Cortex of kidney (tissue), 1 donor: Measurements from ENCODE around the gene CXorf49.
"Not testable (repeated sequence)": the region's sequence is repeated elsewhere in the genome, so short reads cannot be mapped to it uniquely, and the experiment has no call there.

Experiments
- DNase-seq: peaks from one replicate; lab custom pipeline; 2025; lab: John Stamatoyannopoulos, UW

Gene CXorf49

DNA sequence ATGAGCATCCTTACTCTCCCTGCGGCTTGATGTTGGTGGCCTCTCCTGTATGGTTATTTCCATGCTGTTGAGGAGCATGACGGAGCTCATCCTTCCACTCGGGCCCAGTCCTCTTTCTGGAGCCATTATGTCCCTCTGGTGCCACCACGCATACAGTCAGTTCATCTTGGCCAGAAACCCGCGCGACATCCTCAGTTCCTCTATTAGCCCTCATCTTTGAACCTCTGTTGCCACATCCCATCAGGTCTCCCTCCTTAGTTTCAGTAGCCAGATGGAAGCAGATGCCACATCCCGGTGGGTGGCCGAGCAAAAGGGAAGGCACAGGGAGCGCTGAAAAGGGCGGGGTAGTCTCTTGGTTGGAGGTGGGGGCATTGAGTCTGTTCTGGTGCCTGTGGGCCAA lies 46.1 kb downstream of the CXorf49 start:
- no peak for DNase-seq

GRCh38 chrX:71671043-71671780 lies 46.9 kb downstream of the CXorf49 start:
- no peak for DNase-seq

- not testable (repeated sequence) for DNase-seq
Measured at GRCh38 chrX:71669947-71670346, 48.1 kb downstream of the CXorf49 start.

GRCh38 chrX:71669492-71669891 lies 48.6 kb downstream of the CXorf49 start:
- DNase-seq: no peak

DNA sequence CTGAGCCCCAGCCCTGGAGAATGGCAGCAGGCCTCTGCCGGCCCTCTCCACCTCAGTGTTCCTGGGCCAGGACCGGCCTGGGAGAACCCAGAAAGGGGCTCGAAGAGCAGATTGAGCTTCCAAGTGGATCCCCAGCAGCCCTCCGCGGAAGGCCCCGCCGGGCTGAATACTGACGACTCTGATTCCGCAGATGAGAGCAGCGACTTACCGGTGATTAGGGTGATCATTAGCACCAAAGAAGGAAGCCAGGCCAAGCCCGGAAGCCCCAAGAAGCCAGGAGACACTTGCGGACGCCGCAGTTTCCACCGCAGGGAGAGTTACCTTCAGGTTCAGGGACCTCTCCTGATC lies 49.9 kb downstream of the CXorf49 start:
- no peak for DNase-seq

GRCh38 chrX:71667328-71668247 lies 50.5 kb downstream of the CXorf49 start, which contains the start of gene LOC101059915:
LOC101059915 (plus strand) TSS chrX:71667546.
- no peak for DNase-seq

DNA sequence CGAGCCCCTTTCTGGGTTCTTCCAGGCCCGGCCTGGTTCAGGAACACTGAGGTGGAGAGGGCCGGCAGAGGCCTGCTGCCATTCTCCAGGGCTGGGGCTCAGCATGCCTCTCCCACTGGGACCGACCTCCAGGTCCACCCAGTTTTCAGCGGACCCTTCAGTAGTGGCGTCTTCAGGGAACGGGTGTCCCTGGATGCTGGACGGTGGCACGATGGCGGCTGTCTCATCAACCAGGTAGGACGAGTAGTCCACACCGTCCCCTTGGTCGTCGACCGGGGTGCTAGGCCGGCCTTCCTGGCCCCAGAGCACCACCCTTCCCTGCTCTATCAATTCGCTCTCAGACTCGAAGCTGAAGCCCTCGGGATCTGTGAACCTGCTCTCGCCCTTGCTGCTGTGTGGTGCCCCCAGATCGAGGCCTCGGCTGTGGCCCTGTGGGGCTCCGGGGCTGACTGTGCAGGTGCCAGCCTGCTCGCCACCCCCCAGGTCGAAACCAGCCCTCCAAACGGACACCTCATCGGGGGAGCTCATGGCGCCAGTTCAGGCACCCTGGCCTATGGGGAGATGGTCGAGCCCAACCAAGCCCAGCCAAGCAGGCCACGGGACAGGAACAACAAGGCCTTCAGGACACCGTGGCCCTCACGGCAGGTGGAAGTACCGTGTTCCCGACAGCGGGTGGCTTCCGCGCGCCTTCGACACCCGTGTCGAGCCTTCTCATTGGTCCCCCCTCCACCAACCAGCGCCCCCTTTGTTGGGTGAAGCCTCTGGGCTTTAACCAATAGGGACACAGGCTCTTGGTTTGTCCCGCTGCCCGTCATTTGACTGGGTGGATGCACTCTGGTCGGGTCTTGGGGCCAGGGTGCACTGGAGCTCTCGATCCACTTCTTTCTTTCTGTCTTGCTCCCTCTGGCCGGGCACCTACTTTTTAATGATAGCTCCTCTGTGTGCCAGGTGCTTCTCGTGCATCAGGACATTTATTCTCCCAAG lies 51.6 kb downstream of the CXorf49 start:
- no peak for DNase-seq

DNA sequence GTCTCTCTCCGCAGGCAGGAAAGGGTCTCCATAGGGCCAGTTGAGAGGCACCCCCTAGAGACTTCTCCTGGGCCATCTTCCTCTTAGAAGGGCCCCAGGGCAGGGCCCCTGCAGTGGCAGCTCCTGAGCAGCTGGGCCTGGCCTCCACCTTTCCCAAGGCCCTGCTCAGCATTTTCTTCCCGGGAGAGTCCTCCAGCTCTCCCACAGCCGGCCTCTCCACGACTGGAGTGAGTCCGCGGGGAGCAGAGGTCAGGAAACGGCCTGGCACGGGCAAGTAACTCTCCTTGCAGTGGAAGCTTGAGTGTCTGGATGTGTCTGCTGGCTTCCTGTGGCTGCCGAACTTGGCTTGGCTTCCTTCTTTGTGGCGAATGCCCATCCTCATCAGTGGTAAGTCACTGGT lies 52.3 kb downstream of the CXorf49 start:
- DNase-seq: no peak

GRCh38 chrX:71664889-71665491 lies 53.1 kb downstream of the CXorf49 start:
- DNase-seq: no peak
